ENCODE measurements around the gene MNT.

- TF ChIP-seq YY1 (IDR thresholded peaks at IDR 0.05; ENCODE audit: insufficient read depth, insufficient read length) (no peak), ZNF274 (IDR thresholded peaks at IDR 0.05; ENCODE audit: low read depth, low read length) (no peak)
Measured at GRCh38 chr17:2373179-2373578, 27.7 kb downstream of the MNT start.

Measured in NT2/D1 (cell line).